Measurements from ENCODE around the gene CDH7. TPM values are rescaled to one million over a fixed set of nuclear protein-coding genes. Genes with fewer than 3 reads are reported as not detected.

Gene CDH7
- total and polyA plus RNA-seq, 2 of the 13 experiments (the other 11 are each of a cell fraction or from before 2014, with no cell fraction given): not detected

DNA sequence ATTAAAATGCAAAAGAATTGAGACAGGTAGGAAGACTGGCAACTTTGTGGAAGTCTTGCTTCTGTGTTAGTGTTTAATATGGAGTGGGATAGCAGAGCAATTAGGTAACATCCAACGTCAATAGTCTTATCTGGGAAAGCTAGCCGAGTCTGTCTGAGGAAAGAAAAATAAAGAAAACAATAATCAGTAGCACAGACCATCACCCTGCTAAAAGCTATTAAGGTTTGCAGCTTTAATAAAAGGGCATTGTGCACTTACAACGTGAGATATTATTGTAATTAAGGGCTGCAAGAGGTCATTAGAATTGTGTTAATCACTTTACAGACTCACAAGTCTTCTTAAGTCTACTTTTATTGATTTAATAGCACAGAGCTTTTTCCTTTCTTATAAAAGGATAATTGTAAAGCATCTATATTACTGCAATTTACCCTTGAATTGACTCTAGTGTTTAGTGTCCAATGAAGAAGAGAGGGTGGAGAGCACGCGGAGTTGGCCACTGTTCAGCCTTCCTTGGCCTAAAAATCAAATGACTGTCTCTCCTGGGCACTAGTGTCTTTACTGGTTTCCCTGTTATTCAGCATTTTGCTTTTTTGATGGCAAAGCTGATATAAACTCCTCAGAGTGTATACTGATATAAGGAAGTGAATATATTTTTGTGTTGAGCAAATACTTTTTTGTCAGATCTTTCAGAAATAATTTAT is 2.0 kb downstream of the CDH7 start:
- intact Hi-C loops (cut with micrococcal nuclease; ENCODE audit: unreplicated experiment): loop anchor here (1.0 kb wide), 1 partner anchor 27 kb away; no protein-coding TSS in a partner anchor
- WGBS (ENCODE audit: low lambda C conversion rate): 28% methylated on average over 5 of the region's 5 CpGs
- TF ChIP-seq ATF7-NPFF (CRISPR knock-in tag; IDR thresholded peaks at IDR 0.05; ENCODE audit: low read depth) (no peak), ZNF598 (CRISPR knock-in tag; IDR thresholded peaks at IDR 0.05; ENCODE audit: borderline replicate concordance) (no peak), TSC22D2 (CRISPR knock-in tag; IDR thresholded peaks at IDR 0.05; ENCODE audit: borderline replicate concordance) (no peak), NR2F6 (IDR thresholded peaks at IDR 0.05) (no peak), NR2F6 (CRISPR knock-in tag; IDR thresholded peaks at IDR 0.05) (no peak), SIX4 (CRISPR knock-in tag; IDR thresholded peaks at IDR 0.05) (no peak)
- TF ChIP-seq, protein P1, sequence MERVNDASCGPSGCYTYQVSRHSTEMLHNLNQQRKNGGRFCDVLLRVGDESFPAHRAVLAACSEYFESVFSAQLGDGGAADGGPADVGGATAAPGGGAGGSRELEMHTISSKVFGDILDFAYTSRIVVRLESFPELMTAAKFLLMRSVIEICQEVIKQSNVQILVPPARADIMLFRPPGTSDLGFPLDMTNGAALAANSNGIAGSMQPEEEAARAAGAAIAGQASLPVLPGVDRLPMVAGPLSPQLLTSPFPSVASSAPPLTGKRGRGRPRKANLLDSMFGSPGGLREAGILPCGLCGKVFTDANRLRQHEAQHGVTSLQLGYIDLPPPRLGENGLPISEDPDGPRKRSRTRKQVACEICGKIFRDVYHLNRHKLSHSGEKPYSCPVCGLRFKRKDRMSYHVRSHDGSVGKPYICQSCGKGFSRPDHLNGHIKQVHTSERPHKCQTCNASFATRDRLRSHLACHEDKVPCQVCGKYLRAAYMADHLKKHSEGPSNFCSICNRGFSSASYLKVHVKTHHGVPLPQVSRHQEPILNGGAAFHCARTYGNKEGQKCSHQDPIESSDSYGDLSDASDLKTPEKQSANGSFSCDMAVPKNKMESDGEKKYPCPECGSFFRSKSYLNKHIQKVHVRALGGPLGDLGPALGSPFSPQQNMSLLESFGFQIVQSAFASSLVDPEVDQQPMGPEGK (CRISPR knock-in tag; IDR thresholded peaks at IDR 0.05): no peak
- TF ChIP-seq, protein P2, sequence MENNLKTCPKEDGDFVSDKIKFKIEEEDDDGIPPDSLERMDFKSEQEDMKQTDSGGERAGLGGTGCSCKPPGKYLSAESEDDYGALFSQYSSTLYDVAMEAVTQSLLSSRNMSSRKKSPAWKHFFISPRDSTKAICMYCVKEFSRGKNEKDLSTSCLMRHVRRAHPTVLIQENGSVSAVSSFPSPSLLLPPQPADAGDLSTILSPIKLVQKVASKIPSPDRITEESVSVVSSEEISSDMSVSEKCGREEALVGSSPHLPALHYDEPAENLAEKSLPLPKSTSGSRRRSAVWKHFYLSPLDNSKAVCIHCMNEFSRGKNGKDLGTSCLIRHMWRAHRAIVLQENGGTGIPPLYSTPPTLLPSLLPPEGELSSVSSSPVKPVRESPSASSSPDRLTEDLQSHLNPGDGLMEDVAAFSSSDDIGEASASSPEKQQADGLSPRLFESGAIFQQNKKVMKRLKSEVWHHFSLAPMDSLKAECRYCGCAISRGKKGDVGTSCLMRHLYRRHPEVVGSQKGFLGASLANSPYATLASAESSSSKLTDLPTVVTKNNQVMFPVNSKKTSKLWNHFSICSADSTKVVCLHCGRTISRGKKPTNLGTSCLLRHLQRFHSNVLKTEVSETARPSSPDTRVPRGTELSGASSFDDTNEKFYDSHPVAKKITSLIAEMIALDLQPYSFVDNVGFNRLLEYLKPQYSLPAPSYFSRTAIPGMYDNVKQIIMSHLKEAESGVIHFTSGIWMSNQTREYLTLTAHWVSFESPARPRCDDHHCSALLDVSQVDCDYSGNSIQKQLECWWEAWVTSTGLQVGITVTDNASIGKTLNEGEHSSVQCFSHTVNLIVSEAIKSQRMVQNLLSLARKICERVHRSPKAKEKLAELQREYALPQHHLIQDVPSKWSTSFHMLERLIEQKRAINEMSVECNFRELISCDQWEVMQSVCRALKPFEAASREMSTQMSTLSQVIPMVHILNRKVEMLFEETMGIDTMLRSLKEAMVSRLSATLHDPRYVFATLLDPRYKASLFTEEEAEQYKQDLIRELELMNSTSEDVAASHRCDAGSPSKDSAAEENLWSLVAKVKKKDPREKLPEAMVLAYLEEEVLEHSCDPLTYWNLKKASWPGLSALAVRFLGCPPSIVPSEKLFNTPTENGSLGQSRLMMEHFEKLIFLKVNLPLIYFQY (CRISPR knock-in tag; IDR thresholded peaks at IDR 0.05; ENCODE audit: borderline replicate concordance): no peak
- TF ChIP-seq, protein P3, sequence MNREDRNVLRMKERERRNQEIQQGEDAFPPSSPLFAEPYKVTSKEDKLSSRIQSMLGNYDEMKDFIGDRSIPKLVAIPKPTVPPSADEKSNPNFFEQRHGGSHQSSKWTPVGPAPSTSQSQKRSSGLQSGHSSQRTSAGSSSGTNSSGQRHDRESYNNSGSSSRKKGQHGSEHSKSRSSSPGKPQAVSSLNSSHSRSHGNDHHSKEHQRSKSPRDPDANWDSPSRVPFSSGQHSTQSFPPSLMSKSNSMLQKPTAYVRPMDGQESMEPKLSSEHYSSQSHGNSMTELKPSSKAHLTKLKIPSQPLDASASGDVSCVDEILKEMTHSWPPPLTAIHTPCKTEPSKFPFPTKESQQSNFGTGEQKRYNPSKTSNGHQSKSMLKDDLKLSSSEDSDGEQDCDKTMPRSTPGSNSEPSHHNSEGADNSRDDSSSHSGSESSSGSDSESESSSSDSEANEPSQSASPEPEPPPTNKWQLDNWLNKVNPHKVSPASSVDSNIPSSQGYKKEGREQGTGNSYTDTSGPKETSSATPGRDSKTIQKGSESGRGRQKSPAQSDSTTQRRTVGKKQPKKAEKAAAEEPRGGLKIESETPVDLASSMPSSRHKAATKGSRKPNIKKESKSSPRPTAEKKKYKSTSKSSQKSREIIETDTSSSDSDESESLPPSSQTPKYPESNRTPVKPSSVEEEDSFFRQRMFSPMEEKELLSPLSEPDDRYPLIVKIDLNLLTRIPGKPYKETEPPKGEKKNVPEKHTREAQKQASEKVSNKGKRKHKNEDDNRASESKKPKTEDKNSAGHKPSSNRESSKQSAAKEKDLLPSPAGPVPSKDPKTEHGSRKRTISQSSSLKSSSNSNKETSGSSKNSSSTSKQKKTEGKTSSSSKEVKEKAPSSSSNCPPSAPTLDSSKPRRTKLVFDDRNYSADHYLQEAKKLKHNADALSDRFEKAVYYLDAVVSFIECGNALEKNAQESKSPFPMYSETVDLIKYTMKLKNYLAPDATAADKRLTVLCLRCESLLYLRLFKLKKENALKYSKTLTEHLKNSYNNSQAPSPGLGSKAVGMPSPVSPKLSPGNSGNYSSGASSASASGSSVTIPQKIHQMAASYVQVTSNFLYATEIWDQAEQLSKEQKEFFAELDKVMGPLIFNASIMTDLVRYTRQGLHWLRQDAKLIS (CRISPR knock-in tag; IDR thresholded peaks at IDR 0.05): no peak

More for the DNA sequence above, 2.0 kb downstream of the CDH7 start:
- no TSS peak for BruUV-seq (replicated peaks)
- H3K79me2 ChIP-seq (ENCODE audit: insufficient read depth, low read length): no peaks in the 10 kb centered on the region
- no peak overlapping the region for H3K4me3 ChIP-seq (replicated peaks in 1 of 3; ENCODE audit: insufficient read depth in 1 of 3, low read depth in 2 of 3, low read length in 3 of 3)
- no peak overlapping the region for H2AFZ ChIP-seq (ENCODE audit: low read length)
- H3K9ac ChIP-seq (ENCODE audit: insufficient read depth, low read depth, low read length): no peak overlapping the region
- ChIA-PET POLR2A (no interaction called here), CTCF (ENCODE audit: low intra/inter-chr PET ratio, low total read pairs) (no interaction called here)
- FAIRE-seq (no peak), ATAC-seq (no peak), DNase-seq (ENCODE audit: low spot score) (no peak)
- H3K27me3 ChIP-seq (ENCODE audit: control insufficient read depth in 1 of 2, insufficient read depth in 2 of 2, low read length in 2 of 2): 0 out of 5 replicates have a peak, but pooled peaks cover 0 to 6% of the 10 kb centered on the region in 2 experiments
- no peak overlapping the region for H3K27ac ChIP-seq (ENCODE audit: extremely low read length, insufficient read depth, low read length)
- no peaks in the 10 kb centered on the region for H4K20me1 ChIP-seq (ENCODE audit: insufficient read depth, low read length)
- no peak overlapping the region for H3K4me2 ChIP-seq (ENCODE audit: low read depth, low read length)
- H3K9me3 ChIP-seq (ENCODE audit: low read length): no peaks in the 10 kb centered on the region
- in situ Hi-C loops (cut with HindIII; ENCODE audit: extremely low pct_ligation_motif_present, low pct_unique_long_range_greater_than_20kb): no loop called here
- H3K36me3 ChIP-seq (replicated peaks in 1 of 2; ENCODE audit: control insufficient read depth in 1 of 2, insufficient read depth in 2 of 2, low read length in 2 of 2): no peaks in the 10 kb centered on the region
- no peaks in the 10 kb centered on the region for H3K4me1 ChIP-seq (ENCODE audit: insufficient read depth, low read length)

Measured in HepG2 (cell line).